OCI-LY1 (cell line): Measurements from ENCODE around the gene ITGA2.

Source experiments
- H2AFZ ChIP-seq: fragments of 200-600 bp; sonication (generic), shearing (Covaris generic); 2 replicates; pipeline ENCODE4 v1.6.0; 2014; ENCODE audit warnings: antibody characterized with exemption, mild to moderate bottlenecking, low read length
- H3F3A ChIP-seq: fragments of 200-600 bp; sonication (generic), shearing (Covaris generic); 2 replicates; pipeline ENCODE4 v1.6.0; 2014; ENCODE audit warnings: mild to moderate bottlenecking, antibody characterized with exemption, low read length, moderate library complexity; ENCODE audit not compliant: insufficient read depth
- H3K27ac ChIP-seq: fragments of 200-600 bp; sonication (generic); 2 replicates; pipeline ENCODE4 v1.5.1; 2014; ENCODE audit warnings: low read length, mixed run types, mild to moderate bottlenecking, low read depth; ENCODE audit not compliant: poor library complexity, severe bottlenecking
- H3K27me3 ChIP-seq: fragments of 200-600 bp; sonication (generic); 2 replicates; pipeline ENCODE4 v1.6.0; 2014; ENCODE audit warnings: antibody characterized with exemption, mild to moderate bottlenecking, low read length, moderate library complexity; ENCODE audit not compliant: insufficient read depth
- H3K36me3 ChIP-seq: fragments of 200-600 bp; sonication (generic); 2 replicates; pipeline ENCODE4 v1.6.1; 2014; ENCODE audit warnings: mild to moderate bottlenecking, antibody characterized with exemption, low read length, moderate library complexity, mixed read lengths; ENCODE audit not compliant: insufficient read depth
- H3K4me1 ChIP-seq: fragments of 200-600 bp; sonication (generic); 2 replicates; pipeline ENCODE4 v1.5.1; 2014; ENCODE audit warnings: mild to moderate bottlenecking, low read length, moderate library complexity; ENCODE audit not compliant: insufficient read depth, severe bottlenecking
- H3K4me2 ChIP-seq: fragments of 200-600 bp; sonication (generic), shearing (Covaris generic); 2 replicates; pipeline ENCODE4 v1.6.1; 2014; ENCODE audit warnings: low read length
- H3K4me3 ChIP-seq: fragments of 200-600 bp; sonication (generic); 2 replicates; pipeline ENCODE4 v1.5.1; 2014; ENCODE audit warnings: low read length, low read depth, mild to moderate bottlenecking, mixed read lengths; ENCODE audit not compliant: poor library complexity, severe bottlenecking
- H3K79me2 ChIP-seq: fragments of 200-600 bp; shearing (Covaris generic); 2 replicates; pipeline ENCODE4 v1.6.1; 2016; ENCODE audit warnings: mixed run types, low read length, mixed read lengths; ENCODE audit not compliant: insufficient read depth
- H3K9ac ChIP-seq: fragments of 200-600 bp; sonication (generic), shearing (Covaris generic); 2 replicates; pipeline ENCODE4 v1.6.1; 2014; ENCODE audit warnings: mild to moderate bottlenecking, low read length, mixed read lengths
- H3K9me2 ChIP-seq: fragments of 200-600 bp; sonication (generic), shearing (Covaris generic); 2 replicates; pipeline ENCODE4 v1.6.1; 2014; ENCODE audit warnings: low read depth, mild to moderate bottlenecking, low read length, mixed read lengths
- H3K9me3 ChIP-seq: fragments of 200-600 bp; shearing (Covaris generic); 2 replicates; pipeline ENCODE4 v1.6.1; 2014; ENCODE audit warnings: low read length, mixed read lengths
- H4K20me1 ChIP-seq: fragments of 200-600 bp; sonication (generic), shearing (Covaris generic); 2 replicates; pipeline ENCODE4 v1.6.0; 2016; ENCODE audit warnings: mild to moderate bottlenecking, low read length; ENCODE audit not compliant: insufficient read depth
- EZH2 ChIP-seq: fragments of 200-600 bp; sonication (generic), shearing (Covaris generic); IDR thresholded peaks from 2 replicates; pipeline ENCODE4 v1.8.0; 2017; ENCODE audit warnings: borderline replicate concordance, mixed run types, mild to moderate bottlenecking, antibody characterized with exemption, low read length, moderate library complexity, mixed read lengths
- TF ChIP-seq, protein P1 (sequence below): fragments of 200-600 bp; sonication (generic), shearing (Covaris generic); IDR thresholded peaks from 2 replicates; pipeline ENCODE4 v1.5.1; 2017; ENCODE audit warnings: mild to moderate bottlenecking, antibody characterized with exemption, low read length, moderate library complexity, mixed read lengths

The ITGA2 gene

GRCh38 chr5:53045263-53045662 is 56.1 kb downstream of the ITGA2 start:
- Histone ChIP-seq H3K79me2 (no peaks in the 10 kb centered on the region), H3K4me1 (no peaks in the 10 kb centered on the region), H3K9me2 (no peaks in the 10 kb centered on the region), H3K9me3 (no peaks in the 10 kb centered on the region), H2AFZ (no peak overlapping the region), H3K27ac (no peak overlapping the region), H3K4me2 (no peak overlapping the region), H3K9ac (no peak overlapping the region), H3K36me3 (no peaks in the 10 kb centered on the region), H3F3A (no peaks in the 10 kb centered on the region), H4K20me1 (no peaks in the 10 kb centered on the region), H3K27me3 (no peaks in the 10 kb centered on the region), H3K4me3 (no peak overlapping the region)
- TF ChIP-seq, protein P1, sequence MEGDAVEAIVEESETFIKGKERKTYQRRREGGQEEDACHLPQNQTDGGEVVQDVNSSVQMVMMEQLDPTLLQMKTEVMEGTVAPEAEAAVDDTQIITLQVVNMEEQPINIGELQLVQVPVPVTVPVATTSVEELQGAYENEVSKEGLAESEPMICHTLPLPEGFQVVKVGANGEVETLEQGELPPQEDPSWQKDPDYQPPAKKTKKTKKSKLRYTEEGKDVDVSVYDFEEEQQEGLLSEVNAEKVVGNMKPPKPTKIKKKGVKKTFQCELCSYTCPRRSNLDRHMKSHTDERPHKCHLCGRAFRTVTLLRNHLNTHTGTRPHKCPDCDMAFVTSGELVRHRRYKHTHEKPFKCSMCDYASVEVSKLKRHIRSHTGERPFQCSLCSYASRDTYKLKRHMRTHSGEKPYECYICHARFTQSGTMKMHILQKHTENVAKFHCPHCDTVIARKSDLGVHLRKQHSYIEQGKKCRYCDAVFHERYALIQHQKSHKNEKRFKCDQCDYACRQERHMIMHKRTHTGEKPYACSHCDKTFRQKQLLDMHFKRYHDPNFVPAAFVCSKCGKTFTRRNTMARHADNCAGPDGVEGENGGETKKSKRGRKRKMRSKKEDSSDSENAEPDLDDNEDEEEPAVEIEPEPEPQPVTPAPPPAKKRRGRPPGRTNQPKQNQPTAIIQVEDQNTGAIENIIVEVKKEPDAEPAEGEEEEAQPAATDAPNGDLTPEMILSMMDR, result no peak
- no peak for TF ChIP-seq EZH2

- Histone ChIP-seq H3K4me2 (no peak overlapping the region), H3K9me3 (no peaks in the 10 kb centered on the region), H3K27ac (no peak overlapping the region), H2AFZ (no peak overlapping the region), H3K4me3 (no peak overlapping the region), H3K9me2 (no peaks in the 10 kb centered on the region), H3K4me1 (no peaks in the 10 kb centered on the region), H3F3A (no peaks in the 10 kb centered on the region), H3K36me3 (no peaks in the 10 kb centered on the region), H3K9ac (no peak overlapping the region), H3K27me3 (no peaks in the 10 kb centered on the region), H4K20me1 (no peaks in the 10 kb centered on the region), H3K79me2 (no peaks in the 10 kb centered on the region)
- TF ChIP-seq, protein P1, result no peak
- no peak for TF ChIP-seq EZH2
These were observed 59.1 kb downstream of the ITGA2 start for GRCh38 chr5:53048248-53048647.

- Histone ChIP-seq H4K20me1 (no peaks in the 10 kb centered on the region), H3K4me3 (no peak overlapping the region), H3K9ac (no peak overlapping the region), H3F3A (no peaks in the 10 kb centered on the region), H2AFZ (no peak overlapping the region), H3K4me2 (no peak overlapping the region), H3K4me1 (no peaks in the 10 kb centered on the region), H3K79me2 (no peaks in the 10 kb centered on the region), H3K27ac (no peak overlapping the region), H3K36me3 (no peaks in the 10 kb centered on the region), H3K27me3 (no peaks in the 10 kb centered on the region), H3K9me2 (no peaks in the 10 kb centered on the region), H3K9me3 (no peaks in the 10 kb centered on the region)
- TF ChIP-seq, protein P1, result no peak
- TF ChIP-seq EZH2, result no peak
These were observed 63.3 kb downstream of the ITGA2 start for GRCh38 chr5:53052499-53052898.
